Measurements from ENCODE around the gene GYS1.
"Not testable (repeated sequence)": the region's sequence is repeated elsewhere in the genome, so short reads cannot be mapped to it uniquely, and the experiment has no call there.

- not testable (repeated sequence) for TF ChIP-seq CTCF (IDR thresholded peaks at IDR 0.05; ENCODE audit: insufficient read depth, low read length, poor library complexity, severe bottlenecking); EZH2phosphoT487 (conservative IDR thresholded peaks at IDR 0.05; ENCODE audit: low read length)
These were observed 31.1 kb upstream of the GYS1 start, which contains the start of gene CGB3 for GRCh38 chr19:49024233-49024632.

Data from SU-DHL-6 (cell line).